Uterus (tissue), 2 donors: ENCODE measurements around the gene RIBC2.
"Not testable (repeated sequence)": the region's sequence is repeated elsewhere in the genome, so short reads cannot be mapped to it uniquely, and the experiment has no call there.

Experiments used
- CTCF ChIP-seq, 4 experiments: fragments of 200-600 bp in 2 of 4; fragments of 450-650 bp in 2 of 4; sonication (generic) in 2 of 4; IDR thresholded peaks; one replicate each; pipeline ENCODE4 v1.5.1; 2016 to 2019; ENCODE audit warnings: antibody characterized with exemption in 4 of 4, mild to moderate bottlenecking in 2 of 4, moderate library complexity in 1 of 4
- POLR2A ChIP-seq, 2 donors: fragments of 450-650 bp; IDR thresholded peaks; one replicate each; pipeline ENCODE4 v1.6.1; 2016; ENCODE audit warnings: antibody characterized with exemption in 2 of 2, mild to moderate bottlenecking in 1 of 2, moderate library complexity in 1 of 2

- TF ChIP-seq CTCF, POLR2A (IDR thresholded peaks at IDR 0.05): not testable (repeated sequence)
These were observed 35.9 kb downstream of the RIBC2 start for GRCh38 chr22:45449442-45449841.
